Activated CD8-positive, alpha-beta memory T cell treated with anti-CD3 and anti-CD28 coated beads for 36 hours (primary cell): ENCODE data around the gene SLC25A38. TPM values are rescaled to one million over a fixed set of nuclear protein-coding genes. Genes with fewer than 3 reads are reported as not detected.
"Not testable (repeated sequence)": the region's sequence is repeated elsewhere in the genome, so short reads cannot be mapped to it uniquely, and the experiment has no call there.

Experiments
- CTCF ChIA-PET: fragments of 350-600 bp; sonication (Branson Sonifier 250); formaldehyde crosslinking; loops from one replicate; lab custom pipeline; 2021; ENCODE audit warnings: antibody characterized with exemption; lab: Charles Lee
- POLR2A ChIA-PET: fragments of 350-600 bp; sonication (Branson Sonifier 250); formaldehyde crosslinking; loops from one replicate; lab custom pipeline; 2021; ENCODE audit warnings: antibody characterized with exemption; lab: Charles Lee
- total RNA-seq, 2 experiments: library from RNA; stranded (reverse); gene quantifications; one replicate each; pipeline ENCODE4 v1.2.3, GENCODE V29; 2021

Gene SLC25A38
- total RNA-seq = 10 to 100 TPM; 53.9 to 56.7 TPM

GRCh38 chr3:39383045-39383880 is at the start of gene SLC25A38:
Gene SLC25A38 (plus strand): TSS chr3:39383370. CDS start chr3:39383725, 355 bp downstream.
- CTCF ChIA-PET = interaction anchor here (1.2 kb wide), 1 partner anchor 25 kb away, joined by 4 read pairs; no protein-coding TSS in a partner anchor
- POLR2A ChIA-PET = interaction anchor here (4.5 kb wide), 1 partner anchor 24 kb away, joined by 39 read pairs; the partner anchor contains the start of gene RPSA

GRCh38 chr3:39333607-39334006 is 49.6 kb upstream of the SLC25A38 start:
- ChIA-PET CTCF (no interaction called here), POLR2A (no interaction called here)

- CTCF ChIA-PET = no interaction called here
Observed at GRCh38 chr3:39334205-39334604, 49.0 kb upstream of the SLC25A38 start.

GRCh38 chr3:39338201-39338600 is 45.0 kb upstream of the SLC25A38 start:
- POLR2A ChIA-PET = no interaction called here
- CTCF ChIA-PET = interaction anchor here (1.6 kb wide), 1 partner anchor 47 kb away, joined by 3 read pairs; no protein-coding TSS in a partner anchor

More at GRCh38 chr3:39334205-39334604, 49.0 kb upstream of the SLC25A38 start:
- POLR2A ChIA-PET = no interaction called here

- POLR2A ChIA-PET = no interaction called here
- CTCF ChIA-PET = interaction anchor here (1.6 kb wide), 1 partner anchor 48 kb away, joined by 3 read pairs; no protein-coding TSS in a partner anchor
Observed at GRCh38 chr3:39339086-39339485, 44.1 kb upstream of the SLC25A38 start.

GRCh38 chr3:39343076-39343717 is 40.0 kb upstream of the SLC25A38 start:
- CTCF ChIA-PET = interaction anchor here (0.7 kb wide), 1 partner anchor 1524 kb away, joined by 3 read pairs; no protein-coding TSS in a partner anchor

GRCh38 chr3:39343760-39344159 is 39.4 kb upstream of the SLC25A38 start:
- ChIA-PET CTCF (no interaction called here), POLR2A (interaction anchor here (0.6 kb wide), 1 partner anchor 56 kb away, joined by 3 read pairs; no protein-coding TSS in a partner anchor)

More at GRCh38 chr3:39343076-39343717, 40.0 kb upstream of the SLC25A38 start:
- POLR2A ChIA-PET = interaction anchor here (0.6 kb wide), 1 partner anchor 56 kb away, joined by 3 read pairs; no protein-coding TSS in a partner anchor

GRCh38 chr3:39344746-39345344 is 38.3 kb upstream of the SLC25A38 start:
- ChIA-PET POLR2A (no interaction called here), CTCF (no interaction called here)

GRCh38 chr3:39346785-39347585 is 36.2 kb upstream of the SLC25A38 start:
- CTCF ChIA-PET = interaction anchor here (1.1 kb wide), 1 partner anchor 31 kb away, joined by 3 read pairs; no protein-coding TSS in a partner anchor
- POLR2A ChIA-PET = no interaction called here

- CTCF ChIA-PET = interaction anchor here (1.1 kb wide), 1 partner anchor 31 kb away, joined by 3 read pairs; no protein-coding TSS in a partner anchor
- POLR2A ChIA-PET = no interaction called here
Observed at GRCh38 chr3:39347586-39347876, 35.6 kb upstream of the SLC25A38 start.

GRCh38 chr3:39349080-39349479 is 34.1 kb upstream of the SLC25A38 start:
- POLR2A ChIA-PET = no interaction called here
- CTCF ChIA-PET = no interaction called here

- ChIA-PET CTCF (no interaction called here), POLR2A (no interaction called here)
Observed at GRCh38 chr3:39350714-39351113, 32.5 kb upstream of the SLC25A38 start.

- POLR2A ChIA-PET, CTCF ChIA-PET: not testable (repeated sequence)
Observed at GRCh38 chr3:39351134-39351533, 32.0 kb upstream of the SLC25A38 start.

GRCh38 chr3:39353168-39353927 is 29.8 kb upstream of the SLC25A38 start:
- POLR2A ChIA-PET, CTCF ChIA-PET: not testable (repeated sequence)

GRCh38 chr3:39358333-39358732 is 24.8 kb upstream of the SLC25A38 start:
- CTCF ChIA-PET = interaction anchor here (1.7 kb wide), 1 partner anchor 66 kb away, joined by 3 read pairs; no protein-coding TSS in a partner anchor
- POLR2A ChIA-PET = no interaction called here

GRCh38 chr3:39361252-39361927 is 21.8 kb upstream of the SLC25A38 start:
- CTCF ChIA-PET = interaction anchor here (1.2 kb wide), 2 partner anchors 16 to 234 kb away, joined by 3 read pairs; no protein-coding TSS in a partner anchor
- POLR2A ChIA-PET = no interaction called here

GRCh38 chr3:39362192-39362591 is 21.0 kb upstream of the SLC25A38 start:
- POLR2A ChIA-PET = no interaction called here
- CTCF ChIA-PET = interaction anchor here (1.2 kb wide), 2 partner anchors 15 to 235 kb away, joined by 3 read pairs; no protein-coding TSS in a partner anchor
